Stimulated activated effector memory CD8-positive, alpha-beta T cell treated with anti-CD3 and anti-CD28 coated beads, Interleukin-12 subunit alpha, Interleukin-12 subunit beta, amount 100 ng/mL, for 72 hours (primary cell): Measurements from ENCODE around the gene SLC20A1.
A peak's percentile ranks its signal among the peaks of the same experiment; 100 is the strongest.
"Not testable (repeated sequence)": the region's sequence is repeated elsewhere in the genome, so short reads cannot be mapped to it uniquely, and the experiment has no call there.

Experiments used
- ATAC-seq: fragments of 150-1000 bp; cut with Tn5 transposase; 2 replicates; pipeline ENCODE4 v1.10.0; 2021
- DNase-seq, 2 donors: peaks; one replicate each; pipeline ENCODE4 v3.0.0; 2021 to 2022; ENCODE audit warnings: low spot score in 2 of 2
- H3K27ac Mint-ChIP-seq: one replicate; pipeline ENCODE4 v1.8.0; 2022; ENCODE audit warnings: mild to moderate bottlenecking, mixed read lengths
- H3K36me3 Mint-ChIP-seq: one replicate; pipeline ENCODE4 v1.8.0; 2022; ENCODE audit warnings: mild to moderate bottlenecking, mixed read lengths
- H3K4me1 Mint-ChIP-seq: one replicate; pipeline ENCODE4 v1.8.0; 2022; ENCODE audit warnings: mixed read lengths
- H3K4me3 Mint-ChIP-seq: one replicate; pipeline ENCODE4 v1.8.0; 2022; ENCODE audit warnings: mild to moderate bottlenecking, mixed read lengths
- H3K9me3 Mint-ChIP-seq: one replicate; pipeline ENCODE4 v1.8.0; 2022; ENCODE audit warnings: mixed read lengths

SLC20A1 gene

DNA sequence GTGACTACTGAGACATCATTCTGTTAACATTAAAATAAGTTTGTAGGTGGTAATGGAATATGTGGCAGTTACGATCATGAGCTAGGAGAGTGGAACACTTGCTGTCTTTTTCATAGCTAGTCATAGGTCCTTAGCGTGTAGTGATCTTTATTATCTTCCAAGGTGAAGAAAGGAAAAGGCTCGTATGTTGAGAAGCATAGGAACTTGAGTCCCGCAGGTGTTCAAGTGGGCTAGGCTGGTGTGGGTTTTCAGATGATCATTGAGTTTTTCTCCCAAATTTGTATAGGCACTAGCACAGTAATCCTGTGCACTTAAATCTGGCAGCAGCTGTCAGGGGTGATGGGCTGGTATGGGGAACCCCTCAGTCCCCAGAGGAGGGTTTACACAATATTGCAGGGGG lies 10.9 kb downstream of the SLC20A1 start:
- ATAC-seq (no peak), DNase-seq (no peak)
- Mint-ChIP-seq H3K36me3 (peaks cover 100% of the 10 kb centered on the region), H3K4me3 (no peak overlapping the region), H3K4me1 (peaks cover 60% of the 10 kb centered on the region), H3K9me3 (no peaks in the 10 kb centered on the region), H3K27ac (peak overlapping the region; percentile 60)

DNA sequence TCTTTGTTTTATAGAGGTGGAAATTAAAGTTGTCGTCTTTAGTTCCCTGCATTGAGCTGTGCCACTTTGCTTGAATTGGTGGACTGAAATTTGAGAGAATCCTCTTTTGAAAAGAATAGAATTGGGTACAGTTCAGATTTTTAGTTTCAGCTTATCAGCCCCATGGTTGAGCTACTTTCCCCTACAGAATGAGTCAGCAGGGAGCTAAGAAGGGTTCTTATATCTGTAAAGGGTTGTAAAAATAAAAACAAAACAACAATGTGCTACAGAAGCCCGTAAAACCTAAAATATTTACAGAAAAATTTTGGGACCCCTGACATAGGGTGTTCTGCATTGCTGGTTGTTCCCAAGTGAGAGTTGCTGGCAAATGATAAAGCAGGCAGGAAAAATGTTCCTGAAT lies 12.6 kb downstream of the SLC20A1 start:
- H3K36me3 Mint-ChIP-seq = peaks cover 100% of the 10 kb centered on the region
- H3K4me1 Mint-ChIP-seq = peaks cover 50% of the 10 kb centered on the region
- H3K9me3 Mint-ChIP-seq = no peaks in the 10 kb centered on the region
- no peak overlapping the region for H3K4me3 Mint-ChIP-seq
- ATAC-seq (no peak), DNase-seq (no peak)
- H3K27ac Mint-ChIP-seq = peak overlapping the region; percentile 85

DNA sequence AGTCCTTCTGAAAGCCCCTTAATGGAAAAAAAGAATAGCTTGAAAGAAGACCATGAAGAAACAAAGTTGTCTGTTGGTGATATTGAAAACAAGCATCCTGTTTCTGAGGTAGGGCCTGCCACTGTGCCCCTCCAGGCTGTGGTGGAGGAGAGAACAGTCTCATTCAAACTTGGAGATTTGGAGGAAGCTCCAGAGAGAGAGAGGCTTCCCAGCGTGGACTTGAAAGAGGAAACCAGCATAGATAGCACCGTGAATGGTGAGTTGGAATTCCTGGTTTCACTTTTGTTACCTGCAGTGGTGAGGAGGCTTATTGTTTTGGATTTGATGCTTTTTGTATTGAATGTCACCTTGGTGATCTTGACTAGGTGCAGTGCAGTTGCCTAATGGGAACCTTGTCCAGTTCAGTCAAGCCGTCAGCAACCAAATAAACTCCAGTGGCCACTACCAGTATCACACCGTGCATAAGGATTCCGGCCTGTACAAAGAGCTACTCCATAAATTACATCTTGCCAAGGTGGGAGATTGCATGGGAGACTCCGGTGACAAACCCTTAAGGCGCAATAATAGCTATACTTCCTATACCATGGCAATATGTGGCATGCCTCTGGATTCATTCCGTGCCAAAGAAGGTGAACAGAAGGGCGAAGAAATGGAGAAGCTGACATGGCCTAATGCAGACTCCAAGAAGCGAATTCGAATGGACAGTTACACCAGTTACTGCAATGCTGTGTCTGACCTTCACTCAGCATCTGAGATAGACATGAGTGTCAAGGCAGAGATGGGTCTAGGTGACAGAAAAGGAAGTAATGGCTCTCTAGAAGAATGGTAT lies 13.3 kb downstream of the SLC20A1 start:
- peak overlapping the region; percentile 85 for H3K27ac Mint-ChIP-seq
- H3K4me3 Mint-ChIP-seq = no peak overlapping the region
- DNase-seq = no peak
- H3K9me3 Mint-ChIP-seq = no peaks in the 10 kb centered on the region
- H3K36me3 Mint-ChIP-seq = peaks cover 100% of the 10 kb centered on the region
- no peak for ATAC-seq
- peaks cover 50% of the 10 kb centered on the region for H3K4me1 Mint-ChIP-seq

DNA sequence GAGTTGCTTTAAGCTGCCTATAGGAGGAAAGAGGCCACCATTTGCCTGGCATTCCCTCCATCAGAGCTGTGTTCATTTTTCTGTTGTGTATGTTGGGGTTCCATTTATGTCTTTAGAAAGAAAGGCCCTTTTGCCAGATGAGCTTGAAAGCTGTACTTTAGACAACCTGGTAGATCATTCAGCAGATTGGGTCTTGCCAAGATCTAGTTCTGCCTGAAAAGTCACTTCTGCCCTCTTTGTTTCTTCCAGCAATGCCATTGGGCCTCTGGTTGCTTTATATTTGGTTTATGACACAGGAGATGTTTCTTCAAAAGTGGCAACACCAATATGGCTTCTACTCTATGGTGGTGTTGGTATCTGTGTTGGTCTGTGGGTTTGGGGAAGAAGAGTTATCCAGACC lies 14.4 kb downstream of the SLC20A1 start:
- Mint-ChIP-seq H3K9me3 (no peaks in the 10 kb centered on the region), H3K4me3 (no peak overlapping the region), H3K27ac (peak overlapping the region; percentile 85), H3K36me3 (peaks cover 100% of the 10 kb centered on the region), H3K4me1 (peaks cover 48% of the 10 kb centered on the region)
- DNase-seq = no peak
- no peak for ATAC-seq

DNA sequence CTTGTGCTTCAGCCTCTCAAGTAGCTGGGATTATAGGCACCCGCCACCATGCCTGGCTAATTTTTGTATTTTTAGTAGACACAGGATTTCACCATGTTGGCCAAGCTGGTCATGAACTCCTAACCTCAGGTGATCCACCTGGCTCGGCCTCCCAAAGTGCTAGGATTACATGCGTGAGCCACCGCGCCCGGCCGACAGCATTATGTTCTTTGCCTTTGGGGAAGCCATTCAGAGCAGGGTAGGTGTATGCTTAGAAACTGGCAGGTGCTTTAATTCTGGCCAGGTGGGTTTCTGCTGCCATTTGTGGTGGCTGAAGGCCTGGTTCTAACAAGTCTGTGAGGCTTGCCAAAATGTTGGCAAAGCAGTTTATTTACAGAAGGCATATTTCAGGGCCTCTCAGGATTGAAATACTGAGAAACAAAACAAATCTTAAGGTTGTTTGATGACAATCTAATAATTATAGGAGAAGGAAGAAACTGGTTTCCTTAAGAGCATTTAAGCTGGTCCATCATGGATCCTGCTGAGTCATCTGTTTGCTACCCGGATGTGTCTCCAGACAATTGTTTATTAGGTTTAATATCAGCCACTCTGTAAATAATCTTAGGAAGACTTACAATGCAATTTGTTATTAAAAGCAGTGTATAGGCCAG lies 16.0 kb downstream of the SLC20A1 start:
- Mint-ChIP-seq H3K4me1 (peaks cover 40% of the 10 kb centered on the region), H3K9me3 (no peaks in the 10 kb centered on the region), H3K27ac (peak overlapping the region; percentile 85), H3K36me3 (peaks cover 92% of the 10 kb centered on the region), H3K4me3 (no peak overlapping the region)
- ATAC-seq (no peak), DNase-seq (no peak)

DNA sequence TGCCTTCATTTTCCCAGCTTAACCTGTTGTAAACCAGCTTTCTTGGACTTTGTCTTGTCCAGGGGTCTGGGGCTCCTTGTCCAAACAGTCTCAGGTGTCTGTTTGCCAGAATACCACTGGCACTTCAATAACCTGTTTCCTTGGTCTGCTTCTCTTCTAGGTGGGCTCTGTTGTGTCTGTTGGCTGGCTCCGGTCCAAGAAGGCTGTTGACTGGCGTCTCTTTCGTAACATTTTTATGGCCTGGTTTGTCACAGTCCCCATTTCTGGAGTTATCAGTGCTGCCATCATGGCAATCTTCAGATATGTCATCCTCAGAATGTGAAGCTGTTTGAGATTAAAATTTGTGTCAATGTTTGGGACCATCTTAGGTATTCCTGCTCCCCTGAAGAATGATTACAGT lies 17.0 kb downstream of the SLC20A1 start:
- Mint-ChIP-seq H3K27ac (peak overlapping the region; percentile 51), H3K9me3 (no peaks in the 10 kb centered on the region), H3K4me3 (no peak overlapping the region), H3K4me1 (peaks cover 33% of the 10 kb centered on the region), H3K36me3 (peaks cover 89% of the 10 kb centered on the region)
- ATAC-seq = no peak
- no peak for DNase-seq

DNA sequence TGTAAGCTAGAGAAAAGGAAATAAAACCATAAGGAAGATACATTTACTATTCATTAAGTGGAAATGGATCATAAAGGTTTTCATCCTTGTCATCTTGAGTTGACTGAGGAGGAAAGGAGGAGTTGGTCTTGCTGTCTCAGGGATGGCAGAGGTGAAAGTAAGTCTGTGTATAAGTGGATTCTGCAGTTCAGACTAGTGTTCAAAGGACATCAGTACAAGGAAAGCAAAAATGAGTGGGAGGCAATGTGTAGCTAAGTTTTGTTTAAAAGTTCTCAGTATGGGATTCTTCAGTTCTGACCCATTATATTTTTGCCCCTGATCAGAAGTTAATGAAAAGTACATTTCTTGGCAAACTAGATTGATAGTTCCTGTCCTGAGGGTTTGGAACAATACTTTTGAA lies 18.9 kb downstream of the SLC20A1 start:
- DNase-seq (no peak), ATAC-seq (no peak)
- H3K36me3 Mint-ChIP-seq = peaks cover 72% of the 10 kb centered on the region
- H3K4me1 Mint-ChIP-seq = peaks cover 15% of the 10 kb centered on the region
- H3K4me3 Mint-ChIP-seq = no peak overlapping the region
- peak overlapping the region; percentile 6 for H3K27ac Mint-ChIP-seq
- no peaks in the 10 kb centered on the region for H3K9me3 Mint-ChIP-seq

DNA sequence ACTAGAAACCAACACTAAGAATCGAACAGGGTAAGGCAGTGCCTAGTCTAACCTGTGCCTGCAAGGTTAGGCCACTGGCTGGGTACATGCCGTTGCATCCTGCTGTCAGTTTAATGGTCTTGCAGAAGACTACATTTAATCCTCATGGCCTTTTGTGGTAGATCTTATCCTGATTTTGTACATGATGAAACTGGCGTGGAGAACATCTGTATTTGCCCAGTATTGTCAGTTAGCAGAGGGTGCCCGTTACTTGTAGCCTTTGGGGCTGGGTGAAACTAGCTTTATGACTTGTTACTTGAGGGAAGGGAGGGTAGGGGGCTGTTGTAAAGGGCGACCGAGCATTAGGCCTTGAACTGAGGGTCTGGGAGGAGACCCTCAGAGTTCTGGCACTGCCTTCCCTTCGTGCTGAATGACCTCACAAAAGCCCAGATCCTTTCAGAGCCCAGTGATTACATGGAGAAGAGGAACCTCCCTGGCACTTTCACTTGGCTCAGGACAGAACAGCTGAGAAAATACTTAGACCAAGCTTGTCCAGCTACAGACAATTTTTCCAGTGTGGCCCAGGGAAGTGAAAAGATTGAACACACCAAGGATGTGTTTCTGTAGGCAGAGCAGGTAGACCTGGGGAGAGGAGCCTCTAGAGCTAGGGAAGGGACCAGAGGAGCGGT lies 19.5 kb downstream of the SLC20A1 start:
- ATAC-seq (no peak), DNase-seq (no peak)
- Mint-ChIP-seq H3K4me3 (no peak overlapping the region), H3K4me1 (peaks cover 10% of the 10 kb centered on the region), H3K36me3 (peaks cover 67% of the 10 kb centered on the region), H3K9me3 (no peaks in the 10 kb centered on the region), H3K27ac (peak overlapping the region; percentile 6)

DNA sequence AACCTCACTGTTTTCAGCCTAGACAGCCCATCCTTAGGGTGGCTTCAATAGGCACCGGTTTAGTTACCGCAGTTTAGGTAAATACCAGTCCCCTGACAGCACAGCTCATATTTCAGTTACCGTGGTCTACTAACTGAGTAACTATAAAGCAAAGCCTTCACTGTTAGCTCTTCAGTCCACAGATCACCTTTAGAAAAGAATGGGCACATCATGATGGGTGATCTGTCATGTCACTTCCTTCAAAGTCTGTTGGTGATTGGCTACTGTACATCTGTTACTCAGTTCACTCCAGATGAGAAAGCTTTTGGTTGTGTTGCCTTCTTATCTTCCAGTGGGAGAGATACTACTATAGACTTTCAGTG lies 21.0 kb downstream of the SLC20A1 start:
- H3K9me3 Mint-ChIP-seq = no peaks in the 10 kb centered on the region
- DNase-seq (no peak), ATAC-seq (no peak)
- H3K27ac Mint-ChIP-seq = no peak overlapping the region
- H3K4me1 Mint-ChIP-seq = no peaks in the 10 kb centered on the region
- H3K4me3 Mint-ChIP-seq = no peak overlapping the region
- H3K36me3 Mint-ChIP-seq = peaks cover 52% of the 10 kb centered on the region

DNA sequence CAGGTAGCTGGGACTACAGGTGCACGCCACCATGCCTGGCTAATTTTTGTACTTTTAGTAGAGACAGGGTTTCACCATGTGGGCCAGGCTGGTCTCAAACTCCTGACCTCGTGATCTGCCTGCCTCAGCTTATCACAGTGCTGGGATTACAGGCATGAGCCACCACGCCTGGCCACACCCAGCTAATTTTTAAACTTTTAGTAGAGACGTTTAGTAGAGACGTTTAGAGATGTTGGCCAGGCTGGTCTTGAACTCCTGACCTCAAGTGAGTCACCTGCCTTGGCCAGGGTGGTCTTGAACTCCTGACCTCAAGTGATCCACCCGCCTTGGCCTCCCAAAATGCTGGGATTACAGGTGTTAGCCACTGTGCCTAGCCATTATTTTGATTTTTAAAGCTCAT lies 21.8 kb downstream of the SLC20A1 start:
- not testable (repeated sequence) for H3K27ac Mint-ChIP-seq, H3K4me3 Mint-ChIP-seq, DNase-seq, H3K9me3 Mint-ChIP-seq, H3K4me1 Mint-ChIP-seq, ATAC-seq
- H3K36me3 Mint-ChIP-seq = peaks cover 44% of the 10 kb centered on the region

DNA sequence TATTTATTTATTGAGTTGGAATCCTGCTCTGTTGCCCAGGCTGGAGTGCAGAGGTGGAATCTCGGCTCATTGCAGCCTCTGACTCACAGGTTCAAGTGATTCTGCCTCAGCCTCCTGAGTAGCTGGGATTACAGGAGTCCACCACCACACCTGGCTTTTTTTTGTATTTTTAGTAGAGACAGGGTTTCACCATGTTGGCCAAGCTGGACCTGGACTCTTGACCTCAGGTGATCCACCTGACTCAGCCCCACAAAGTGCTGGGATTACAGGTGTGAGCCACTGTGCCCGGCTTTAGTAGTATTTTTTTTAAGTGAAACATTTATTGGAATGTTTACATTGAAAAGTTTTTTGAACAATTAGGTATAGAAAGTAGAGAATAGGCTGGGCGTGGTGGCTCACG lies 23.9 kb downstream of the SLC20A1 start:
- Mint-ChIP-seq H3K4me3 (no peak overlapping the region), H3K36me3 (peaks cover 22% of the 10 kb centered on the region), H3K4me1 (no peaks in the 10 kb centered on the region), H3K27ac (no peak overlapping the region), H3K9me3 (no peaks in the 10 kb centered on the region)
- ATAC-seq = no peak
- no peak for DNase-seq

DNA sequence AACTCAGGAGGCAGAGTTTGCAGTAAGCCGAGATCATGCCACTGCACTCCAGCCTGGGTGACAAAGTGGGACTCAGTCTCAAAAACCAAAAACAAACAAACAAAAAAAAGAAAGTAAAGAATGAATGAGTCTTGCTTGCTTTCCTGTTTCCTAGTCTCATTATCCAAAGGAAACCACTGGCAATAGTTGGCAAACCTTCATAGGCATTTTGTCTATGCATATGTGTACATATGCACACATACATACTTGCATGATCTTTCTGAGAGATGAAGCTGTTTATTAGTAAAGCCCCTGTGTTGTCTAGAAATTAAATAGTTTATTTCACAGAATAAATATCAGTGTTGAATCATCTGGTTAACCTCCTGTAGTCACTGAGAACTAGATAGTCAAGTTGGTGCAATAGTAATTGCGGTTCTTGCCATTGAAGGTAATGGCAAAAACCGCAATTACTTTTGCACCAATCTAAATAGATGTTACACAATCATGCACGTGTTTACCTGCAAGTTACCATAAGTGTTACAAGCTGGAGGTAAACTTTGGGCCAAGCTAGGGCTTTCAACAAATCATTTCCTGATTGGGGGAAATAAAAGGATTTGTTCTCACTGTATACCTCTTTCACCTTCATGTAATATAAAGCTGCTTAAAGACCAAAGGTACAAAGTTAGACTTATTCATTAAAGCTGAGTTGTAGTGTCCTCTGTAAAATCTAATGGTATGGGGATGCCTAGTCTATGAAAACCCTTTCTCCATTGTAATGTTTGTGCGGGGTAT lies 24.7 kb downstream of the SLC20A1 start:
- Mint-ChIP-seq H3K4me3 (no peak overlapping the region), H3K27ac (no peak overlapping the region), H3K9me3 (no peaks in the 10 kb centered on the region), H3K4me1 (no peaks in the 10 kb centered on the region), H3K36me3 (peaks cover 15% of the 10 kb centered on the region)
- ATAC-seq (no peak), DNase-seq (no peak)

DNA sequence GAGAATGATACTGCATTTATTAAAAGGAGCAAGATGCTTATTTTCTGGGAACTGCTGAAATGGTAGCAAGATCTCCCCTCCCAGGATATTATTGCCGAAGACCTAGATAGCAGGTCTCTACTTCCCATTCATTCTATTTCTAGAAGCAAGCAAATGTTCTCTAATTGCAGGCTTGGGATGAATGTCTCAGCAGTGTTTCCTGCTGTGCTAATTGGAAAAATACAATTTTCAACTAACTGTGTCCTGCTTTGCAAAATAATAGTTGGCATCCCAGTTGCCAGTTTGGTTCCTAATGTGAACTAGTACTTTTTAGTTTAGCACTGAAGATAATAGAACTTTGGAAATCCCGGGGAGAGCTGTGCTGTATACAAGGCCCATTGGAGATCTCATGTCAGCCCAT lies 26.1 kb downstream of the SLC20A1 start:
- H3K4me3 Mint-ChIP-seq = no peak overlapping the region
- H3K9me3 Mint-ChIP-seq = no peaks in the 10 kb centered on the region
- ATAC-seq (no peak), DNase-seq (no peak)
- no peak overlapping the region for H3K27ac Mint-ChIP-seq
- peaks cover 9% of the 10 kb centered on the region for H3K36me3 Mint-ChIP-seq
- H3K4me1 Mint-ChIP-seq = no peaks in the 10 kb centered on the region

DNA sequence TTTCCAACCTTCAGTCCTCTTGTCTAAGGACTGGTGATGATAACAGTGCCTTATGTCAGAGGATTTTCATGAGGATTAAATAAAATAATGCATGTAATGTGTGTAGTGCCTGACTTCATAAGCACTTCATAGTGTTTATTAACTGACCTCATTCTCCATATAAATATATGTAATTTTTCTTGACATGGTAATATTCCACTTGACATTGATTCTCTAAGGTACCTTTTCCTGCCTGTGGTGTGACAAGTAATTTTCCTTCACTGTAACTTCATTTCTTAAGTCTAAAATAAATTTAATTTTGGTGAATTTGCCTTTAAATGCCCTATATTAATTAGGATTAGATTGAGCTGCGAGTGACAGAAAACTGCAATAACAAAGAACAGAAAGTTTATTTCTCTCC lies 27.3 kb downstream of the SLC20A1 start:
- H3K4me3 Mint-ChIP-seq = no peak overlapping the region
- no peaks in the 10 kb centered on the region for H3K36me3 Mint-ChIP-seq
- no peaks in the 10 kb centered on the region for H3K4me1 Mint-ChIP-seq
- no peak overlapping the region for H3K27ac Mint-ChIP-seq
- H3K9me3 Mint-ChIP-seq = no peaks in the 10 kb centered on the region
- DNase-seq (no peak), ATAC-seq (no peak)

DNA sequence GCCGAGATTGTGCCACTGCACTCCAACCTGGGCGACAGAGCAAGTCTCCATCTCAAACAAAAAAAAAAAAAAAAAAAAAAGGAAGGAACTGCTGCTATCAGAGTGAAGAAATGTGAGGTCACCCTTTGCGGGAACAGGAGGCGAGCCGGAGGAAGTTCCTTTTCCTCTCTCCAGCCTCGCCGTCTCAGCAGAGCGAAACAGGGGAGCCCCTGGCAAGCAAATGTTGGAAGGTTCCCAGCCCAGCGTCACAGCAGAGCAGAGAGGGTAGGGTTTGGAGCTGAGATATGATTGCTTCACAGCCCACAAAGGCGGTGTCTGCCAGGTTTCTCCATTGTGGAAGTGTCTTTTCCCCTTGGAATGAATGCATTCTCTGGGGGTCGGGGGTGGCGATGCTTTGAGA lies 28.5 kb downstream of the SLC20A1 start:
- ATAC-seq (no peak), DNase-seq (no peak)
- Mint-ChIP-seq H3K36me3 (no peaks in the 10 kb centered on the region), H3K4me3 (no peak overlapping the region), H3K27ac (no peak overlapping the region), H3K4me1 (no peaks in the 10 kb centered on the region), H3K9me3 (no peaks in the 10 kb centered on the region)
